ENCODE measurements around the gene CPLX4. TPM values are rescaled to one million over a fixed set of nuclear protein-coding genes. Genes with fewer than 3 reads are reported as not detected.

The CPLX4 gene
- total RNA-seq, 1 donor from 2014 or later = not detected

- DNase-seq (ENCODE audit: missing footprints) (no peak), ATAC-seq (no peak)
- intact Hi-C loops (cut with DNase I) = no loop called here
These were observed 6.8 kb downstream of the CPLX4 start for GRCh38 chr18:59311631-59312030.

DNA sequence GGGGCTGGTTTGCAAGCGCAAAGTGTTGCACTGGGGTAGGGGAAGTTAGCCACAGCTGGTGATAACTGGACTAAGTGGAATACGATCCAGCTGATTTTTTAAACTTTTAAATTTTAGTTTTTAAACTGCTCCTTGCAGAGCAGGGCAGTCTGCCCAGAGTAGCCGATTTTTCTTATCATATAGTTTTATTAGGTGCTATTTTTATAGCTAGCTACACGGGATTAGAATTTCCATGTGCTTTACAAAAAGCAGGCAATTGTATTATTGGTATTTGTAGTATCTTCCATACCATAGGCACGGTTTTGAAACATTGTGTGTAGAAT is 9.6 kb downstream of the CPLX4 start:
- no peak for DNase-seq (ENCODE audit: missing footprints)
- intact Hi-C loops (cut with DNase I) = loop anchor here (5.0 kb wide), 2 partner anchors 93 to 513 kb away; no protein-coding TSS in a partner anchor
- ATAC-seq = peak; percentile 21

DNA sequence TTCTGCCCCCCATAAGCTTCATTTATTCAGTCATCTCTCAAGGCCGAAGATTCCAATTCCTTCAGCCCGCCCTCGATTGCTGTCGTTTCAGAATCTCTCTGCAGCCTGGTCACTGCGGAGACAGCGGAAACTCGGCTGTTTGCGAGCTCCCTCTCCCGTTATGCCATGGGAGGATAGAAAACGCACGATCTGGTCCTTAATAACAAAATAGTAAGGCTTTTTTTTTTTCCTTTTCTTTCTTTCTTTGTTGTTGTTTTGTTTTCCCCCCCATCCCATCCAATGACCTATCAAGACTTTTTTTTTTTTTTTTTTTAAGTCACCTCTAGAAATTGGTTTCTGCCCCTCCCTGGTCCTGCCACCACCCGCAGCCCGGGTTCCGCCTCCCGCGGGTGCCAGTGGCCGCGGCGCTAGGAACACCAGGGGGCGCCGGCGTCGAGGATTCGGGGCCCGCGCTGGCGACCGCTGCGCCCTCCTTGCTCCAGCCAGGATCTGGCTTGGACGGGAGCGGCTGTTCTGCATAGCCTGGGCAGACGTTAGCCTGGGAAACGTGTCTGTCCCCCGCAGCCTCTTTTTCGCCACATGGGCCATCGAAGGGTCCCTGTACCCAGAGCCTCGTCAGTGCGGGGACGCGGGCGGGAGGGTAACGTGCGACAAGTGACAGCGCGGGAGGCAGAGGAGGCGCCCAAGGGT is 10.1 kb downstream of the CPLX4 start:
- DNase-seq (ENCODE audit: missing footprints) = peak; percentile 82
- intact Hi-C loops (cut with DNase I) = loop anchor here (5.0 kb wide), 2 partner anchors 94 to 514 kb away; no protein-coding TSS in a partner anchor
- peak; percentile 97 for ATAC-seq

GRCh38 chr18:59306640-59307039 is 11.8 kb downstream of the CPLX4 start:
- no peak for ATAC-seq
- no peak for DNase-seq (ENCODE audit: missing footprints)
- intact Hi-C loops (cut with DNase I) = loop anchor here (5.0 kb wide), 2 partner anchors 96 to 516 kb away; no protein-coding TSS in a partner anchor

DNA sequence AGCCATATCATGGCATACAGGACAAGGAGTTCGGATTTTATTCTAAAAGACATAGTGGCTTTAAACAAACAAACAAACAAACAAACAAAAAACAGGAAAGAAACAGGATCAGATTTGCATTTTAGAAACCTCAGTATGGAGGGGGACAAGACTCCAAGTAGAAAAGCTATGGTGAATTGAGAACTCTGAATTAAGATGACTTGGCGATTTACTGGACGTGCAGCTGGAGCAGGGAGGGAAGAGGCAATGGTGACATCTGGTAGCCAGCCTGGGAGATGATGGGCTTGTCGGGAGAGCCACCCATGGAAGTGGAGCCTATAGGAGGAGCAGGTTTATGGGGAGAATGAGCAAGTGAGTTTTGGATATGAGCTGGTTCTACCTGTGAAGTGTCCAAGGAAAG is 13.2 kb downstream of the CPLX4 start:
- ATAC-seq = no peak
- DNase-seq (ENCODE audit: missing footprints) = no peak
- intact Hi-C loops (cut with DNase I) = loop anchor here (5.0 kb wide), 2 partner anchors 97 to 517 kb away; no protein-coding TSS in a partner anchor

- DNase-seq (ENCODE audit: missing footprints) (no peak), ATAC-seq (no peak)
- intact Hi-C loops (cut with DNase I) = no loop called here
These were observed 14.7 kb downstream of the CPLX4 start for GRCh38 chr18:59303656-59304195.

GRCh38 chr18:59303006-59303405 is 15.4 kb downstream of the CPLX4 start:
- ATAC-seq = no peak
- intact Hi-C loops (cut with DNase I) = no loop called here

GRCh38 chr18:59301929-59302328 is 16.5 kb downstream of the CPLX4 start:
- no peak for ATAC-seq
- DNase-seq (ENCODE audit: missing footprints) = no peak
- intact Hi-C loops (cut with DNase I) = no loop called here

More at GRCh38 chr18:59303006-59303405, 15.4 kb downstream of the CPLX4 start:
- DNase-seq (ENCODE audit: missing footprints) = no peak

GRCh38 chr18:59300676-59301285 is 17.7 kb downstream of the CPLX4 start:
- no peak for ATAC-seq
- no peak for DNase-seq (ENCODE audit: missing footprints)
- intact Hi-C loops (cut with DNase I) = no loop called here

DNA sequence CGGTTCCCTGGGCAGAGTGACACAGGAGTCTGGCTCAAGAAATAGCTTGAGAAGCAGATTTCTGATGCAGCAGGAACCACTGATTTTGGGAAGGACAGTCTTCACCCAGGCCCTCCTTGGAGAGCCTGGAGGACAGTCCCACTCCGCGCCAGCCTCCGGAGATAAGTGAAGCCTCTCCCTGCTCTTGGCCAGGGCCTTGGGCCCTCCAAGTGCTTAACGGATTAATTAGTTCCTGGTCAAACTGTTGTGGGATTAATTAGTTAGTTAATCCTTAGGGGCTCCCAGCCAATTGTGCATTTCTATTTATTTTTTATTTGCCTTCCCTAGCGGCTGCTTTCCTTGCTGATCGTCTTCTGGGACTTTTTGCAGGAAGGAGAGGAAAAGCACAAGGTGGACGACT is 19.6 kb downstream of the CPLX4 start:
- intact Hi-C loops (cut with DNase I) = loop anchor here (10.0 kb wide), 1 partner anchor 524 kb away; no protein-coding TSS in a partner anchor
- no peak for ATAC-seq
- no peak for DNase-seq (ENCODE audit: missing footprints)

DNA sequence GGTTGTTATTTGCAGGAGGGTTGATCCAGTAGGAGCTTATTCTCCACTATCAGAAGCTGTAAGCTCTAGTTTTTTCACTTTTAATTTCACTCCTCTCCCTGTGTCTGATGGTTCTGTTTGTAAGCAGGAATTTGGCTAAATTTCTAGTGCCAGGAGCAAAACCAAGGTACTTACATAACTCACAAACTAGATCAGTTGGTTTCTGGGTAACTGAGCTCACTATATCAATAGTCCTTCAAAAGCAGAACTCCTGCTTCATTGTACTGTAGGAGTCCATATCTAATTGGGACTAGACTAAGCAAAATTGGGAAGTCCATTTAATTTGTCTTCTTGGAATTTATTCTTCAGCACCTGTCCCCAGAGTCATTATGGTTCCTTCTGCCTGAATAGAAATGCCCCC is 25.1 kb downstream of the CPLX4 start:
- ATAC-seq (no peak), DNase-seq (ENCODE audit: missing footprints) (no peak)
- intact Hi-C loops (cut with DNase I) = loop anchor here (10.0 kb wide), 1 partner anchor 519 kb away; no protein-coding TSS in a partner anchor

DNA sequence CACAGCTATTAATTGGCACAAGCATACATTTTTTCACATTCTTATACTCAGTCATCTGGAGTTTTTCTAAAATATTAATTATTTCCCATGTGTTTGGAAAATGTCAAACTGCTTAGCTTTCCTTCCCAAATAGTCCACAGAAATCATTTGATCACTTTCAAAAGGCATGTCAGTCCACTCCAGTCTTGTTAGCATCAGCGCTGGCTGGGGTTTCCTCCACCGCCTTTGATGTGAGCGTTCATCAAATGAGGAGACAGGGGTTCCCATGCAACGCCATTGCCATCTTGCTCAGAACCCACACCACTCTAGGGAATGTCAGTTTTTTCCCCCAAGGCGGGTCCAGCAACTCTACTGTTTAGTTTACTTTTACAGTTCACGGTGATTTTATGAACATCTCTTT is 32.1 kb downstream of the CPLX4 start:
- intact Hi-C loops (cut with DNase I) = no loop called here
- no peak for DNase-seq (ENCODE audit: missing footprints)
- ATAC-seq = no peak

GRCh38 chr18:59282341-59282740 is 36.1 kb downstream of the CPLX4 start:
- intact Hi-C loops (cut with DNase I) = no loop called here
- DNase-seq (ENCODE audit: missing footprints) (no peak), ATAC-seq (no peak)

DNA sequence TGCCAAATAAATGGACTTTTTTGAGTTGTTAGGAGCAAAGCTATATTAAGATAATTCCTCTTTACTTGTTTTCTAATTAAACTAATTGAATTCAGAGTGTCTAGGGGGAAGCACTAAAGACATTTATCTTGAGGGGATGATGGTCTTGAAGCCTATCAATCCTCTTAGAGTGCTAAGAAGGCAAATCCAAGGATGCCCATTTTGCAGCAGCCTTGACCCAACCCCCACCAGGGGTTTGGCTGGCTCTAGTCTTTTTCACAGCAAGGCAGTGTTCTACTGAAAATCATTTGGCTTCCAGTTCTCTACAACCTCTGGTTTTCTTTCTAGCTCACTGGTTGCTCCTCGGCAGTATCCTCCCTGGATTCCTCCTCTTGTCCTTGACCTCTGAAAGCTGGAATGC is 38.7 kb downstream of the CPLX4 start:
- DNase-seq (ENCODE audit: missing footprints) = no peak
- intact Hi-C loops (cut with DNase I) = no loop called here
- no peak for ATAC-seq

DNA sequence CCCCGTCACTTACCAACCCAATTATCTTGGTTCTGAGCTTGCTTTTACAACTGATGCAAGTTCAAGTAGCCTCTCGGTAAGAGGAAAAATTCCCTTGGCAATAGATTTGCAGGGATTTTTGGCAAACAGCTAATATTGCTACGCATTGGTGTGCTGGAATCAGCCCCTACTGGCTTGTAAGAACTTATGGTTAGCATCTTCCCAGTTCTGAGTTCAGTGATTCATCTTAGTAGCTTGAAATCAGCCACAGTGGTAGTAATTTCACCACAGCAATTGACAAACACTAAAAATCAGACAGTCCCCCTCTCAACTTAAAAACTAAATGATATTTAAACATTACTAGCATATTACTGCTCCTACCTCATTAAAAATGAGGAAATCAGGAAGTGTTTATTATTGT is 39.3 kb downstream of the CPLX4 start:
- intact Hi-C loops (cut with DNase I) = no loop called here
- DNase-seq (ENCODE audit: missing footprints) (no peak), ATAC-seq (no peak)

GRCh38 chr18:59278793-59279192 is 39.7 kb downstream of the CPLX4 start:
- ATAC-seq (no peak), DNase-seq (ENCODE audit: missing footprints) (no peak)
- intact Hi-C loops (cut with DNase I) = no loop called here

DNA sequence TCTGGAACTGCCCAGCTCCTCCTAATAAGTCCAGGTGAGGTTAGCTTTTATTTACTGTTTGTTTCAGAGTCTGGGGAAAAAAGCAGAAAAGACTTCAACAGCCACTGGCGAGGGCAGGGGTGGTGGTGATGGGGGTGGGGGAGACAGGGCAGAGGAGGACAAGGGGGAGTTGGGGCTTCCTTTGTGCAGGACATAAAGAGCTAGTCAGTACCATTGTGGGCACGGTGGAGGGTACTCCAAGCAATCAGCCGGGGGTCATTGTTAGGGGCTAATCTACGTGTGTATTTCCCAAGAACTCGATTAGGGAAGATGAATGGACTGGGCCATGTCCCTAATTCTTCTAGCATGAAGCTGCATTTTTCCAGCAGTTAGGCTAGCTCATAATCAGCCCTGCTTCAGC is 42.4 kb downstream of the CPLX4 start:
- intact Hi-C loops (cut with DNase I) = no loop called here
- ATAC-seq (no peak), DNase-seq (ENCODE audit: missing footprints) (no peak)

GRCh38 chr18:59275406-59275949 is 43.0 kb downstream of the CPLX4 start:
- intact Hi-C loops (cut with DNase I) = no loop called here
- ATAC-seq (no peak), DNase-seq (ENCODE audit: missing footprints) (no peak)

GRCh38 chr18:59274533-59274928 is 43.9 kb downstream of the CPLX4 start:
- ATAC-seq (no peak), DNase-seq (ENCODE audit: missing footprints) (no peak)
- intact Hi-C loops (cut with DNase I) = no loop called here
